Neural cell (in vitro differentiated cells): Measurements from ENCODE around the gene GPD1. TPM values are rescaled to one million over a fixed set of nuclear protein-coding genes. Genes with fewer than 3 reads are reported as not detected.
A peak's percentile ranks its signal among the peaks of the same experiment; 100 is the strongest.

ENCODE experiments used
- H2AFZ ChIP-seq: fragments of 200-600, 300-800 bp; sonication (generic), shearing (Covaris generic); 2 replicates; pipeline ENCODE4 v1.6.0; 2014; ENCODE audit warnings: low read depth, mild to moderate bottlenecking, antibody characterized with exemption, low read length, moderate library complexity
- H3F3A ChIP-seq: fragments of 200-600 bp; shearing (Covaris generic); 2 replicates; pipeline ENCODE4 v1.6.1; 2016; ENCODE audit warnings: mild to moderate bottlenecking, moderate library complexity, mixed read lengths, antibody characterized with exemption, low read length; ENCODE audit not compliant: insufficient read depth, poor library complexity, severe bottlenecking
- H3K27ac ChIP-seq: fragments of 200-600, 300-800 bp; sonication (generic), shearing (Covaris generic); 2 replicates; pipeline ENCODE4 v1.5.1; 2014; ENCODE audit warnings: mild to moderate bottlenecking, low read length, moderate library complexity
- H3K27me3 ChIP-seq: fragments of 300-800, 200-600 bp; sonication (generic), shearing (Covaris generic); 2 replicates; pipeline ENCODE4 v1.6.0; 2014; ENCODE audit warnings: mild to moderate bottlenecking, low read depth, low read length, moderate library complexity; ENCODE audit not compliant: insufficient read depth
- H3K36me3 ChIP-seq: fragments of 300-800, 200-600 bp; sonication (generic), shearing (Covaris generic); 2 replicates; pipeline ENCODE4 v1.5.1; 2014; ENCODE audit warnings: mild to moderate bottlenecking, antibody characterized with exemption, low read length, moderate library complexity; ENCODE audit not compliant: insufficient read depth
- H3K4me2 ChIP-seq: fragments of 300-800, 200-600 bp; sonication (generic), shearing (Covaris generic); 2 replicates; pipeline ENCODE4 v1.6.0; 2014; ENCODE audit warnings: mild to moderate bottlenecking, low read length
- H3K4me3 ChIP-seq: fragments of 300-800, 200-600 bp; sonication (generic), shearing (Covaris generic); 2 replicates; pipeline ENCODE4 v1.5.1; 2014; ENCODE audit warnings: mild to moderate bottlenecking, low read length, moderate library complexity
- H3K79me2 ChIP-seq: fragments of 200-600 bp; shearing (Covaris generic); replicated peaks from 2 replicates; pipeline ENCODE4 v1.6.0; 2014; ENCODE audit warnings: mild to moderate bottlenecking, low read length, moderate library complexity; ENCODE audit not compliant: insufficient read depth
- H3K9ac ChIP-seq: fragments of 300-800, 200-600 bp; sonication (generic), shearing (Covaris generic); 2 replicates; pipeline ENCODE4 v1.6.1; 2016; ENCODE audit warnings: mild to moderate bottlenecking, low read length, mixed read lengths
- H3K9me2 ChIP-seq: fragments of 200-600 bp; shearing (Covaris generic); 2 replicates; pipeline ENCODE4 v1.6.1; 2016; ENCODE audit warnings: mild to moderate bottlenecking, low read length, mixed read lengths; ENCODE audit not compliant: insufficient read depth
- H3K9me3 ChIP-seq: fragments of 200-600, 300-800 bp; sonication (generic), shearing (Covaris generic); 2 replicates; pipeline ENCODE4 v1.6.1; 2016; ENCODE audit warnings: mild to moderate bottlenecking, mixed run types, low read length, moderate library complexity, mixed read lengths
- H4K20me1 ChIP-seq: fragments of 200-600 bp; shearing (Covaris generic); 2 replicates; pipeline ENCODE4 v1.6.1; 2016; ENCODE audit warnings: mild to moderate bottlenecking, mixed run types; ENCODE audit not compliant: insufficient read depth
- EP300 ChIP-seq: fragments of 450-650 bp; conservative IDR thresholded peaks from 2 replicates; pipeline ENCODE4 v1.6.1; 2014; ENCODE audit warnings: antibody characterized with exemption, mild to moderate bottlenecking, moderate library complexity; ENCODE audit not compliant: poor library complexity, severe bottlenecking
- EZH2 ChIP-seq: fragments of 200-600, 300-800 bp; shearing (Covaris generic), sonication (generic); IDR thresholded peaks from 2 replicates; pipeline ENCODE4 v1.6.1; 2014; ENCODE audit warnings: antibody characterized with exemption, low read length, borderline replicate concordance, mild to moderate bottlenecking; ENCODE audit not compliant: insufficient read depth, poor library complexity, severe bottlenecking
- MXI1 ChIP-seq: fragments of 450-650 bp; conservative IDR thresholded peaks from 2 replicates; pipeline ENCODE4 v1.6.1; 2014; ENCODE audit warnings: antibody characterized with exemption, mild to moderate bottlenecking; ENCODE audit not compliant: poor library complexity, severe bottlenecking
- POLR2AphosphoS5 ChIP-seq: IDR thresholded peaks from 2 replicates; pipeline ENCODE4 v1.6.1; 2012
- RAD21 ChIP-seq: fragments of 450-650 bp; conservative IDR thresholded peaks from 2 replicates; pipeline ENCODE4 v1.6.1; 2014; ENCODE audit warnings: antibody characterized with exemption, mild to moderate bottlenecking, moderate library complexity
- SMC3 ChIP-seq: fragments of 450-650 bp; conservative IDR thresholded peaks from 2 replicates; pipeline ENCODE4 v1.6.1; 2014; ENCODE audit warnings: antibody characterized with exemption, mild to moderate bottlenecking, moderate library complexity; ENCODE audit not compliant: poor library complexity
- TAF1 ChIP-seq: IDR thresholded peaks from 2 replicates; pipeline ENCODE4 v1.6.1; 2012; ENCODE audit warnings: low read depth
- polyA plus RNA-seq: library from polyadenylated mRNA; depleted of rRNA; stranded (reverse); fragments of >200 nt; gene quantifications from 2 replicates; pipeline ENCODE4 v1.2.3, GENCODE V29; 2014
- TF ChIP-seq, protein P1 (sequence below): IDR thresholded peaks from 2 replicates; pipeline ENCODE4 v1.6.1; 2012; ENCODE audit warnings: borderline replicate concordance
- TF ChIP-seq, protein P2 (sequence below): fragments of 450-650 bp; IDR thresholded peaks from 2 replicates; pipeline ENCODE4 v1.5.1; 2014; ENCODE audit warnings: antibody characterized with exemption, mild to moderate bottlenecking, moderate library complexity; ENCODE audit not compliant: poor library complexity, severe bottlenecking

Gene GPD1
- polyA plus RNA-seq, 1 donor from 2014 or later = 1.5 TPM

DNA sequence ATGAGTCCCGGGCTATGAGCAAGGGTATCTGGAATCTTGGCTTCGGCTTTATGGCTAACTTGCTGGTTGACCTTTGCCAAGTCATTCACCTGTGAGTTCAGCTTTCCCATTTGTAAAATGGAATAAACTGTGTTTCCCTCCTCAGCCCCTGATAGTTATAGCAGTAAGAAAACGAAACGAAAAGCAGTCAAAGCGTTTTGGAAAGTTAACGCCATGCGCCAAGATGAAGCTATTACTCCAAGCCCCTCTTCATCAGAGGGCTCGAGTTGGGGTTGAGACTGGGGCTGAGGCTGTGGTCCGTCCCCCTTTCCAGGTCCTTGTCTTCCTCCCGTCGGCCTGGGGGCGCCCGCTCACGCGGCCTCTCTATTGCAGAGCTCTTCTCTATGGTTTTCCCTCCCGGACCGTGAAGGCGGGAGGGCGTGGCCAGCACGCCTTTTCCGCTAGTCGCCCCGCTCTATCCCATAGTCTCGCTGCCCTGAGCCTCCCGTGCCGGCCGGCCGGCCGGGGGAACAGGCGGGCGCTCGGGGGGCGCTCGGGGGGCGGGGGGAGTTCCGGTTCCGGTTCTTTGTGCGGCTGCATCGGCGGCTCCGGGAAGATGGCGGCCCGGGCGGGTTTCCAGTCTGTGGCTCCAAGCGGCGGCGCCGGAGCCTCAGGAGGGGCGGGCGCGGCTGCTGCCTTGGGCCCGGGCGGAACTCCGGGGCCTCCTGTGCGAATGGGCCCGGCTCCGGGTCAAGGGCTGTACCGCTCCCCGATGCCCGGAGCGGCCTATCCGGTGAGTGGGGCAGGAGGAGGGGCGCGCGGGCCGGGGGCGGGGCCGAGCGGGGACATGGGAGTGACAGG is 18.8 kb upstream of the GPD1 start, which contains the start of gene SMARCD1:
TSS of gene SMARCD1 (plus strand) at position 568 of the 840 bp plus-strand sequence. CDS start at position 596, 28 bp downstream.
- Histone ChIP-seq H3K27ac (peak within 1 kb of the TSS; percentile 90), H3K27me3 (no peaks in the 10 kb centered on the region), H3F3A (peaks cover 4% of the 10 kb centered on the region), H3K36me3 (no peaks in the 10 kb centered on the region), H3K4me3 (peak within 1 kb of the TSS; percentile 90), H3K9ac (peak within 1 kb of the TSS; percentile 91), H3K9me3 (no peaks in the 10 kb centered on the region), H2AFZ (peak within 1 kb of the TSS; percentile 69), H3K9me2 (no peaks in the 10 kb centered on the region), H4K20me1 (no peaks in the 10 kb centered on the region), H3K79me2 (peaks cover 15% of the 10 kb centered on the region), H3K4me2 (peak within 1 kb of the TSS; percentile 71)
- TF ChIP-seq, protein P1, sequence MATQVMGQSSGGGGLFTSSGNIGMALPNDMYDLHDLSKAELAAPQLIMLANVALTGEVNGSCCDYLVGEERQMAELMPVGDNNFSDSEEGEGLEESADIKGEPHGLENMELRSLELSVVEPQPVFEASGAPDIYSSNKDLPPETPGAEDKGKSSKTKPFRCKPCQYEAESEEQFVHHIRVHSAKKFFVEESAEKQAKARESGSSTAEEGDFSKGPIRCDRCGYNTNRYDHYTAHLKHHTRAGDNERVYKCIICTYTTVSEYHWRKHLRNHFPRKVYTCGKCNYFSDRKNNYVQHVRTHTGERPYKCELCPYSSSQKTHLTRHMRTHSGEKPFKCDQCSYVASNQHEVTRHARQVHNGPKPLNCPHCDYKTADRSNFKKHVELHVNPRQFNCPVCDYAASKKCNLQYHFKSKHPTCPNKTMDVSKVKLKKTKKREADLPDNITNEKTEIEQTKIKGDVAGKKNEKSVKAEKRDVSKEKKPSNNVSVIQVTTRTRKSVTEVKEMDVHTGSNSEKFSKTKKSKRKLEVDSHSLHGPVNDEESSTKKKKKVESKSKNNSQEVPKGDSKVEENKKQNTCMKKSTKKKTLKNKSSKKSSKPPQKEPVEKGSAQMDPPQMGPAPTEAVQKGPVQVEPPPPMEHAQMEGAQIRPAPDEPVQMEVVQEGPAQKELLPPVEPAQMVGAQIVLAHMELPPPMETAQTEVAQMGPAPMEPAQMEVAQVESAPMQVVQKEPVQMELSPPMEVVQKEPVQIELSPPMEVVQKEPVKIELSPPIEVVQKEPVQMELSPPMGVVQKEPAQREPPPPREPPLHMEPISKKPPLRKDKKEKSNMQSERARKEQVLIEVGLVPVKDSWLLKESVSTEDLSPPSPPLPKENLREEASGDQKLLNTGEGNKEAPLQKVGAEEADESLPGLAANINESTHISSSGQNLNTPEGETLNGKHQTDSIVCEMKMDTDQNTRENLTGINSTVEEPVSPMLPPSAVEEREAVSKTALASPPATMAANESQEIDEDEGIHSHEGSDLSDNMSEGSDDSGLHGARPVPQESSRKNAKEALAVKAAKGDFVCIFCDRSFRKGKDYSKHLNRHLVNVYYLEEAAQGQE = peak; percentile 72
- TF ChIP-seq, protein P2, sequence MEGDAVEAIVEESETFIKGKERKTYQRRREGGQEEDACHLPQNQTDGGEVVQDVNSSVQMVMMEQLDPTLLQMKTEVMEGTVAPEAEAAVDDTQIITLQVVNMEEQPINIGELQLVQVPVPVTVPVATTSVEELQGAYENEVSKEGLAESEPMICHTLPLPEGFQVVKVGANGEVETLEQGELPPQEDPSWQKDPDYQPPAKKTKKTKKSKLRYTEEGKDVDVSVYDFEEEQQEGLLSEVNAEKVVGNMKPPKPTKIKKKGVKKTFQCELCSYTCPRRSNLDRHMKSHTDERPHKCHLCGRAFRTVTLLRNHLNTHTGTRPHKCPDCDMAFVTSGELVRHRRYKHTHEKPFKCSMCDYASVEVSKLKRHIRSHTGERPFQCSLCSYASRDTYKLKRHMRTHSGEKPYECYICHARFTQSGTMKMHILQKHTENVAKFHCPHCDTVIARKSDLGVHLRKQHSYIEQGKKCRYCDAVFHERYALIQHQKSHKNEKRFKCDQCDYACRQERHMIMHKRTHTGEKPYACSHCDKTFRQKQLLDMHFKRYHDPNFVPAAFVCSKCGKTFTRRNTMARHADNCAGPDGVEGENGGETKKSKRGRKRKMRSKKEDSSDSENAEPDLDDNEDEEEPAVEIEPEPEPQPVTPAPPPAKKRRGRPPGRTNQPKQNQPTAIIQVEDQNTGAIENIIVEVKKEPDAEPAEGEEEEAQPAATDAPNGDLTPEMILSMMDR = peak; percentile 88
- TF ChIP-seq RAD21 = peak; percentile 25
- TF ChIP-seq EZH2 = no peak
- peak; percentile 89 for TF ChIP-seq POLR2AphosphoS5
- TF ChIP-seq SMC3 = peak; percentile 44
- TF ChIP-seq MXI1 = peak; percentile 70
- TF ChIP-seq EP300 = no peak
- TF ChIP-seq TAF1 = peak; percentile 77

DNA sequence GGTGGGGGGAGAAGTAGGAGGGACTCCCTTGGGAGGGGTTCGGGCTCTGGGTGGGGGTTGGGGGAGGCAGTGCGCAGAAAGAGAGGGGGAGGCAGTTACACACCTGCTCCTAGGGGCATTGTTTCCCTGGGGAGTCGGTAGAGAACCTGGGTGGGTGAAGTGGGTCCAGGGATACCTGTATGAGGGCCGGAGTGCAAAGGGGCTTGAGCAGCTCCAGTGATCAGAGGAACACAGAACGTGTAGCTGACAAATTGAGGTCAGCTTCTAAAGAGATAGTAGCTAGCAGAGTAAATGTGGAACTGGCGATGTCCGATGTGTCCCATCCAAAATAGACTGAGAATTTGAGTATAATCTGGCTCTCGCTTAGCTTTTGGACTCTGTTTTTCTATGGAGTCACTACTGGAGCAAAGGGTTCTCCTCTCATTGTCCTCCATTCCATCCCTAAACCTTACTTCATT is 18.2 kb upstream of the GPD1 start:
- peak overlapping the region; percentile 90 for H3K4me3 ChIP-seq
- peaks cover 3% of the 10 kb centered on the region for H3K36me3 ChIP-seq
- H3K9me3 ChIP-seq = no peaks in the 10 kb centered on the region
- peak overlapping the region; percentile 91 for H3K9ac ChIP-seq
- peaks cover 4% of the 10 kb centered on the region for H3F3A ChIP-seq
- TF ChIP-seq, protein P1 = no peak
- TF ChIP-seq POLR2AphosphoS5 = no peak
- no peak for TF ChIP-seq RAD21
- no peak for TF ChIP-seq TAF1
- TF ChIP-seq, protein P2 = no peak
- TF ChIP-seq MXI1 = no peak
- no peak for TF ChIP-seq EZH2
- no peak for TF ChIP-seq EP300
- H3K27me3 ChIP-seq = no peaks in the 10 kb centered on the region
- peaks cover 15% of the 10 kb centered on the region for H3K79me2 ChIP-seq
- peak overlapping the region; percentile 69 for H2AFZ ChIP-seq
- H3K9me2 ChIP-seq = no peaks in the 10 kb centered on the region
- peak overlapping the region; percentile 90 for H3K27ac ChIP-seq
- peak overlapping the region; percentile 71 for H3K4me2 ChIP-seq
- no peaks in the 10 kb centered on the region for H4K20me1 ChIP-seq
